Endothelial cell of umbilical vein (primary cell): Measurements from ENCODE around the gene ISX. TPM values are rescaled to one million over a fixed set of nuclear protein-coding genes. Genes with fewer than 3 reads are reported as not detected.

Experiments used
- BruUV-seq: library from RNA; stranded (reverse); fragments of 400-500 nt; replicated peaks from 2 replicates; lab custom pipeline; 2021; lab: Mats Ljungman, UMichigan
- CTCF ChIA-PET: fragments of 300-600, 350-600 bp; sonication (Branson Sonifier 250); formaldehyde crosslinking; loops from one replicate; lab custom pipeline; 2021; ENCODE audit warnings: antibody characterized with exemption, inconsistent platforms; lab: Charles Lee
- POLR2A ChIA-PET: fragments of 300-600, 350-600 bp; sonication (Branson Sonifier 250); formaldehyde crosslinking; loops from one replicate; lab custom pipeline; 2021; ENCODE audit warnings: antibody characterized with exemption, inconsistent platforms; lab: Charles Lee
- DNase-seq: peaks from one replicate; pipeline ENCODE4 v3.0.0-alpha.2; 2011; ENCODE audit warnings: low read depth, low spot score
- FAIRE-seq: peaks from 2 replicates; lab custom pipeline; 2011; peaks lifted over from hg19 to GRCh38; lab: Jason Lieb, UNC
- H2AFZ ChIP-seq: 2 replicates; pipeline ENCODE4 v1.6.0; 2012; ENCODE audit warnings: low read depth, low read length, control low read depth, inconsistent platforms
- H3K27ac ChIP-seq: 2 replicates; pipeline ENCODE4 v1.5.1; 2011; ENCODE audit warnings: low read depth, mild to moderate bottlenecking, control low read depth, low read length, moderate library complexity; ENCODE audit not compliant: insufficient read depth
- H3K27me3 ChIP-seq, 2 experiments: 2 replicates each; pipeline versions ENCODE4 v1.6.0 to v1.6.1; 2011; ENCODE audit warnings: low read length in 2 of 2, mixed read lengths in 1 of 2; ENCODE audit not compliant: control insufficient read depth in 2 of 2, insufficient read depth in 2 of 2
- H3K36me3 ChIP-seq, 2 experiments: 2 replicates in 1 of 2; 3 replicates in 1 of 2; pipeline ENCODE4 v1.5.1; 2011; ENCODE audit warnings: low read length in 2 of 2, mild to moderate bottlenecking in 1 of 2, moderate library complexity in 1 of 2; ENCODE audit not compliant: control insufficient read depth in 2 of 2, insufficient read depth in 2 of 2; ENCODE audit errors: extremely low read depth in 1 of 2
- H3K4me1 ChIP-seq: 3 replicates; pipeline ENCODE4 v1.5.1; 2011; ENCODE audit warnings: mild to moderate bottlenecking, low read length; ENCODE audit not compliant: control insufficient read depth, insufficient read depth; ENCODE audit errors: extremely low read depth
- H3K4me2 ChIP-seq: 2 replicates; pipeline ENCODE4 v1.6.1; 2011; ENCODE audit warnings: low read length, control low read depth, mixed read lengths; ENCODE audit not compliant: insufficient read depth
- H3K4me3 ChIP-seq, 3 experiments: fragments of 200-600 bp in 1 of 3; sonication (generic), shearing (Covaris generic) in 1 of 3; replicated peaks in 1 of 3; 2 replicates each; pipeline ENCODE4 v1.5.1; 2011 to 2016; ENCODE audit warnings: control low read depth in 3 of 3, low read length in 3 of 3, mild to moderate bottlenecking in 2 of 3, inconsistent platforms in 1 of 3, low read depth in 1 of 3, moderate library complexity in 1 of 3; ENCODE audit not compliant: insufficient read depth in 1 of 3
- H3K79me2 ChIP-seq: 2 replicates; pipeline ENCODE4 v1.6.0; 2012; ENCODE audit warnings: low read length, inconsistent platforms; ENCODE audit not compliant: control insufficient read depth, insufficient read depth
- H3K9ac ChIP-seq: replicated peaks from 2 replicates; pipeline ENCODE3; 2011; ENCODE audit warnings: low read length, control low read depth; ENCODE audit not compliant: insufficient read depth; ENCODE audit errors: extremely low read depth
- H3K9me1 ChIP-seq: replicated peaks from 3 replicates; pipeline ENCODE4 v1.6.0; 2011; ENCODE audit warnings: mild to moderate bottlenecking, low read length; ENCODE audit not compliant: control insufficient read depth, insufficient read depth; ENCODE audit errors: extremely low read depth
- H3K9me3 ChIP-seq: replicated peaks from 2 replicates; pipeline ENCODE4 v1.5.1; 2012; ENCODE audit warnings: low read length, inconsistent platforms; ENCODE audit not compliant: control insufficient read depth, insufficient read depth
- H4K20me1 ChIP-seq: replicated peaks from 2 replicates; pipeline ENCODE3; 2011; ENCODE audit warnings: mild to moderate bottlenecking, low read length; ENCODE audit not compliant: control insufficient read depth, insufficient read depth; ENCODE audit errors: extremely low read depth
- CTCF ChIP-seq, 2 donors: IDR thresholded peaks; 1 replicate in 1 of 2; 2 replicates in 1 of 2; pipeline ENCODE4 v1.5.1; 2011; ENCODE audit warnings: low read length in 2 of 2, mild to moderate bottlenecking in 2 of 2, moderate library complexity in 2 of 2, control low read depth in 1 of 2, inconsistent platforms in 1 of 2, low read depth in 1 of 2; ENCODE audit not compliant: insufficient read depth in 1 of 2; ENCODE audit errors: extremely low read depth in 1 of 2
- EZH2 ChIP-seq: IDR thresholded peaks from 2 replicates; pipeline ENCODE4 v1.6.1; 2012; ENCODE audit warnings: borderline replicate concordance, low read depth, mild to moderate bottlenecking, moderate library complexity, low read length, inconsistent platforms; ENCODE audit not compliant: severe bottlenecking
- FOS ChIP-seq: IDR thresholded peaks from 2 replicates; pipeline ENCODE4 v1.6.1; 2011; ENCODE audit warnings: mild to moderate bottlenecking, low read length, moderate library complexity, borderline replicate concordance; ENCODE audit not compliant: insufficient read depth
- GATA2 ChIP-seq: IDR thresholded peaks from 2 replicates; pipeline ENCODE4 v1.7.0; 2011; ENCODE audit warnings: low read depth, mild to moderate bottlenecking, moderate library complexity, mixed read lengths, low read length; ENCODE audit not compliant: insufficient read length, insufficient read depth
- JUN ChIP-seq: IDR thresholded peaks from 2 replicates; pipeline ENCODE4 v1.6.1; 2011; ENCODE audit warnings: borderline replicate concordance, low read depth; ENCODE audit not compliant: insufficient read length, insufficient read depth
- MYC ChIP-seq: IDR thresholded peaks from one replicate; pipeline ENCODE4 v1.6.1; 2011; ENCODE audit warnings: mild to moderate bottlenecking, low read depth, low read length
- POLR2A ChIP-seq: IDR thresholded peaks from 2 replicates; pipeline ENCODE4 v1.6.1; 2012; ENCODE audit warnings: low read depth, mild to moderate bottlenecking, control low read depth, low read length
- POLR2AphosphoS5 ChIP-seq: IDR thresholded peaks from 2 replicates; pipeline ENCODE4 v1.6.1; 2012; ENCODE audit warnings: low read depth, mild to moderate bottlenecking, control low read depth, low read length, moderate library complexity; ENCODE audit not compliant: insufficient read depth
- dilution Hi-C: fragments of 300-500 bp; cut with MboI; formaldehyde crosslinking; loops from one replicate; pipeline ENCODE4 v1.15.0; 2019; ENCODE audit warnings: low sequenced_read_pairs; ENCODE audit not compliant: extremely low pct_ligation_motif_present
- intact Hi-C: fragments of 100-400 bp; cut with micrococcal nuclease; formaldehyde crosslinking; loops from one replicate; pipeline ENCODE4 v1.10.0; 2022
- polyA plus RNA-seq, 4 experiments: library from polyadenylated mRNA; depleted of rRNA in 3 of 4; stranded (reverse) in 3 of 4; unstranded in 1 of 4; fragments of >200 nt; gene quantifications; 2 replicates each; pipeline versions ENCODE4 v1.2.1 to v1.2.3, GENCODE V29; 2011 to 2012; ENCODE audit warnings: missing spikeins in 1 of 4
- total RNA-seq: library from RNA; stranded (reverse); gene quantifications from 2 replicates; pipeline ENCODE4 v1.2.3, GENCODE V29; 2021
- TF ChIP-seq, protein P1 (sequence below): IDR thresholded peaks from 2 replicates; pipeline ENCODE4 v1.6.1; 2011; ENCODE audit not compliant: insufficient read depth, insufficient read length

ISX gene
- total and polyA plus RNA-seq, 2 donors (not counting 3 experiments of a cell fraction or from before 2014, with no cell fraction given): not detected

DNA sequence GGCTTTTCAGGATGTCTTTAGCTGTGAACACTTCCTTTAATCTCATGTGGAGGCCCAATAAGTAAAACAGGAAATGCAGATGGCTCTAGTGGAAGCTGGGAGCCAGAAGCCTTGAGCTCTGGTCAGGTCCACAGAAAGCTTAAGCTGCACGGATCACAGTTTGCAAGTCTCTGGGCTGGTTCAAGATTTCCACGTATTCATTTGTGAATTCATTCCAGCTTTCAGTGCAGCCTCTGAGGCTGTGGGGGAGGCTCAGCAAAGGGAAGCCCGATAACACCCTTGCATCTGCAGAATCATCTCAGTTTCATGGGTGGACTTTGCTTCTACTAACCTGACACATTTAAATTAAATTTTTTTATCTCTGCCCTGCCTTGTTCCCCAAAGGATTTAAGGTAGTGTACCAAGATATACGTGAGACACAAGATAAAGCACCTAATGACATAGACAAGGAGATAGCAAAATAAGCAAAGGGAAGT, 65.6 kb downstream of the ISX start:
- dilution Hi-C loops: no loop called here
- no peak overlapping the region for H3K27ac ChIP-seq
- H3K36me3 ChIP-seq: no peaks in the 10 kb centered on the region
- DNase-seq (no peak), FAIRE-seq (no peak)
- H3K27me3 ChIP-seq: no peaks in the 10 kb centered on the region
- no peaks in the 10 kb centered on the region for H3K79me2 ChIP-seq
- no peaks in the 10 kb centered on the region for H3K4me1 ChIP-seq
- no peak overlapping the region for H3K4me3 ChIP-seq
- POLR2A ChIA-PET: interaction anchor here (0.5 kb wide), 1 partner anchor 9 kb away, joined by 6 read pairs; no protein-coding TSS in a partner anchor
- no peak overlapping the region for H3K9ac ChIP-seq
- H3K4me2 ChIP-seq: no peak overlapping the region
- CTCF ChIA-PET: interaction anchor here (2.6 kb wide), 1 partner anchor 19 kb away, joined by 12 read pairs; no protein-coding TSS in a partner anchor
- BruUV-seq: no TSS peak
- no peaks in the 10 kb centered on the region for H3K9me1 ChIP-seq
- H2AFZ ChIP-seq: no peak overlapping the region
- TF ChIP-seq POLR2A (no peak), JUN (no peak), CTCF (IDR thresholded peaks at IDR 0.05; ENCODE audit: extremely low read depth in 1 of 2, insufficient read depth in 1 of 2, low read depth in 1 of 2, low read length in 2 of 2) (no peak), GATA2 (no peak), POLR2AphosphoS5 (no peak), EZH2 (no peak), FOS (no peak), MYC (no peak)
- TF ChIP-seq, protein P1, sequence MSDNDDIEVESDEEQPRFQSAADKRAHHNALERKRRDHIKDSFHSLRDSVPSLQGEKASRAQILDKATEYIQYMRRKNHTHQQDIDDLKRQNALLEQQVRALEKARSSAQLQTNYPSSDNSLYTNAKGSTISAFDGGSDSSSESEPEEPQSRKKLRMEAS: no peak
- intact Hi-C loops: no loop called here
- H4K20me1 ChIP-seq: no peaks in the 10 kb centered on the region
- H3K9me3 ChIP-seq: no peaks in the 10 kb centered on the region
